A549 (cell line): ENCODE data around the gene PSD. TPM values are rescaled to one million over a fixed set of nuclear protein-coding genes. Genes with fewer than 3 reads are reported as not detected.

Source experiments
- ATAC-seq, 2 experiments: fragments of 200-7000 bp in 1 of 2; fragments of >200 bp in 1 of 2; cut with Nextera tagmentation in 1 of 2; cut with Tn5 transposase in 1 of 2; 3 replicates each; pipeline versions ENCODE4 v1.8.0 to v1.9.1; 2018 to 2020; ENCODE audit warnings: mild to moderate bottlenecking in 1 of 2, moderate library complexity in 1 of 2
- CTCF ChIA-PET: fragments of 300-600 bp; sonication (Branson Sonifier 250); formaldehyde crosslinking; extraction: SDS; loops from one replicate; lab custom pipeline; 2021; ENCODE audit warnings: antibody characterized with exemption, inconsistent platforms; lab: Yijun Ruan, JAX
- POLR2A ChIA-PET: fragments of 350-600 bp; formaldehyde crosslinking; extraction: SDS; loops from one replicate; lab custom pipeline; 2021; ENCODE audit warnings: antibody characterized with exemption, inconsistent platforms; lab: Yijun Ruan, JAX
- DNase-seq, 2 experiments: peaks; one replicate each; pipeline versions ENCODE4 v3.0.0 to v3.0.0-alpha.2; 2011 to 2016; ENCODE audit warnings: low read depth in 1 of 2, low spot score in 1 of 2
- FAIRE-seq: peaks from 2 replicates; lab custom pipeline; 2011; peaks lifted over from hg19 to GRCh38; lab: Jason Lieb, UNC
- H3K27ac ChIP-seq, 2 experiments: fragments of >200 bp; sonication (Bioruptor Twin); formaldehyde crosslinking; 3 replicates each; pipeline ENCODE4 v1.5.1; 2016 to 2017
- H3K4me1 ChIP-seq: fragments of >200 bp; sonication (Bioruptor Twin); formaldehyde crosslinking; 3 replicates; pipeline ENCODE4 v1.6.1; 2016
- H3K4me2 ChIP-seq: fragments of >200 bp; sonication (Bioruptor Twin); formaldehyde crosslinking; 3 replicates; pipeline ENCODE4 v1.6.1; 2016
- H3K4me3 ChIP-seq: fragments of >200 bp; sonication (Bioruptor Twin); formaldehyde crosslinking; 3 replicates; pipeline ENCODE4 v1.5.1; 2016
- H3K9me3 ChIP-seq: fragments of >200 bp; sonication (Bioruptor Twin); formaldehyde crosslinking; 3 replicates; pipeline ENCODE4 v1.6.1; 2016
- EHF ChIP-seq: fragments of 250-450 bp; sonication (Bioruptor Pico); IDR thresholded peaks from 2 replicates; pipeline ENCODE4 v1.5.0; 2020; ENCODE audit warnings: mild to moderate bottlenecking
- EHMT2 ChIP-seq: fragments of 200-600 bp; sonication (generic); IDR thresholded peaks from 2 replicates; pipeline ENCODE4 v1.6.1; 2016; ENCODE audit warnings: antibody characterized with exemption, low read depth, mild to moderate bottlenecking, moderate library complexity
- ESRRA ChIP-seq: fragments of 150-350 bp; IDR thresholded peaks from 2 replicates; pipeline ENCODE4 v1.6.1; 2014; ENCODE audit warnings: mild to moderate bottlenecking, low read length, borderline replicate concordance
- FOSL2 ChIP-seq, 2 experiments: fragments of 450-650 bp in 1 of 2; fragments of >200 bp in 1 of 2; sonication (Bioruptor Twin) in 1 of 2; formaldehyde crosslinking; IDR thresholded peaks; 2 replicates each; pipeline versions ENCODE4 v1.5.0 to v1.6.1; 2016 to 2020; ENCODE audit warnings: mild to moderate bottlenecking in 1 of 2, moderate library complexity in 1 of 2
- HDAC2 ChIP-seq: fragments of 200-600 bp; sonication (generic); IDR thresholded peaks from 2 replicates; pipeline ENCODE4 v1.6.1; 2016
- HOXA7 ChIP-seq: fragments of 250-450 bp; sonication (Bioruptor Pico); IDR thresholded peaks from 2 replicates; pipeline ENCODE4 v1.5.0; 2020; ENCODE audit warnings: mild to moderate bottlenecking, moderate library complexity
- HOXB5 ChIP-seq: fragments of 250-450 bp; sonication (Bioruptor Pico); IDR thresholded peaks from 2 replicates; pipeline ENCODE4 v1.5.0; 2020; ENCODE audit warnings: mild to moderate bottlenecking, moderate library complexity
- JUN ChIP-seq, 2 experiments: fragments of >200 bp; sonication (Bioruptor Twin); formaldehyde crosslinking; IDR thresholded peaks; 2 replicates in 1 of 2; 3 replicates in 1 of 2; pipeline ENCODE4 v1.6.1; 2016 to 2017
- MAFK ChIP-seq: fragments of 450-650 bp; IDR thresholded peaks from 2 replicates; pipeline ENCODE4 v1.6.1; 2014; ENCODE audit not compliant: partially characterized antibody
- MAZ ChIP-seq: fragments of 150-350 bp; IDR thresholded peaks from 2 replicates; pipeline ENCODE4 v1.6.1; 2014; ENCODE audit warnings: antibody characterized with exemption, low read depth, low read length, borderline replicate concordance
- MYC ChIP-seq: IDR thresholded peaks from 2 replicates; pipeline ENCODE4 v1.6.1; 2012; ENCODE audit warnings: mild to moderate bottlenecking, inconsistent platforms, low read length, improper control_type of control experiment, borderline replicate concordance
- NPAS2 ChIP-seq: fragments of 250-450 bp; sonication (Bioruptor Pico); IDR thresholded peaks from 2 replicates; pipeline ENCODE4 v1.8.0; 2022; ENCODE audit warnings: mild to moderate bottlenecking, moderate library complexity, borderline replicate concordance
- NR3C1 ChIP-seq: fragments of >200 bp; sonication (Bioruptor Twin); formaldehyde crosslinking; IDR thresholded peaks from 3 replicates; pipeline ENCODE4 v1.6.1; 2017
- PHF8 ChIP-seq: fragments of 200-600 bp; sonication (generic); IDR thresholded peaks from 2 replicates; pipeline ENCODE4 v1.6.1; 2016; ENCODE audit warnings: low read depth, mild to moderate bottlenecking, antibody characterized with exemption, moderate library complexity, borderline replicate concordance
- POLR2A ChIP-seq: IDR thresholded peaks from 2 replicates; pipeline ENCODE4 v1.6.1; 2012; ENCODE audit warnings: mild to moderate bottlenecking, low read length
- POLR2AphosphoS2 ChIP-seq: conservative IDR thresholded peaks from 2 replicates; pipeline ENCODE4 v1.6.1; 2012; ENCODE audit warnings: low read length, improper control_type of control experiment, inconsistent platforms
- RFX5 ChIP-seq: fragments of 450-650 bp; IDR thresholded peaks from 2 replicates; pipeline ENCODE4 v1.7.1; 2014; ENCODE audit warnings: antibody characterized with exemption, mild to moderate bottlenecking, moderate library complexity
- TFCP2L1 ChIP-seq: fragments of 250-450 bp; sonication (Bioruptor Pico); IDR thresholded peaks from 2 replicates; pipeline ENCODE4 v1.5.0; 2021; ENCODE audit warnings: mild to moderate bottlenecking
- ZFP36 ChIP-seq: fragments of 450-650 bp; IDR thresholded peaks from 2 replicates; pipeline ENCODE4 v1.6.1; 2014; ENCODE audit warnings: borderline replicate concordance; ENCODE audit not compliant: partially characterized antibody
- WGBS: methylation state at CpG from one replicate; pipeline ENCODE4 v1.1.6; 2017; ENCODE audit errors: missing lambda C conversion rate; 5-methylcytosine and 5-hydroxymethylcytosine counted together
- polyA plus RNA-seq, 4 experiments: library from polyadenylated mRNA; depleted of rRNA in 3 of 4; stranded (reverse); fragments of >200 nt; fragmentation: RNase III in 1 of 4; extraction: RNeasy Plus Mini Kit Qiagen cat#74134 plus additional on column Dnase treatment in 1 of 4; gene quantifications; 2 replicates in 3 of 4; 3 replicates in 1 of 4; pipeline ENCODE4 v1.2.3, GENCODE V29; 2011 to 2017
- TF ChIP-seq, protein P1 (sequence below): fragments of >200 bp; sonication (Bioruptor Twin); formaldehyde crosslinking; IDR thresholded peaks from 2 replicates; pipeline ENCODE4 v1.6.1; 2016
- TF ChIP-seq, protein P2 (sequence below): fragments of >200 bp; sonication (Bioruptor Twin); formaldehyde crosslinking; IDR thresholded peaks from 3 replicates; pipeline ENCODE4 v1.5.1; 2016
- TF ChIP-seq, protein P3 (sequence below): fragments of 200-600 bp; sonication (generic); IDR thresholded peaks from 2 replicates; pipeline ENCODE4 v1.6.1; 2016; ENCODE audit warnings: antibody characterized with exemption, mild to moderate bottlenecking, moderate library complexity

The PSD gene
- polyA plus RNA-seq, 2 of the 4 experiments (the other 2 are of a cell fraction), result 0.14 to 0.75 TPM

DNA sequence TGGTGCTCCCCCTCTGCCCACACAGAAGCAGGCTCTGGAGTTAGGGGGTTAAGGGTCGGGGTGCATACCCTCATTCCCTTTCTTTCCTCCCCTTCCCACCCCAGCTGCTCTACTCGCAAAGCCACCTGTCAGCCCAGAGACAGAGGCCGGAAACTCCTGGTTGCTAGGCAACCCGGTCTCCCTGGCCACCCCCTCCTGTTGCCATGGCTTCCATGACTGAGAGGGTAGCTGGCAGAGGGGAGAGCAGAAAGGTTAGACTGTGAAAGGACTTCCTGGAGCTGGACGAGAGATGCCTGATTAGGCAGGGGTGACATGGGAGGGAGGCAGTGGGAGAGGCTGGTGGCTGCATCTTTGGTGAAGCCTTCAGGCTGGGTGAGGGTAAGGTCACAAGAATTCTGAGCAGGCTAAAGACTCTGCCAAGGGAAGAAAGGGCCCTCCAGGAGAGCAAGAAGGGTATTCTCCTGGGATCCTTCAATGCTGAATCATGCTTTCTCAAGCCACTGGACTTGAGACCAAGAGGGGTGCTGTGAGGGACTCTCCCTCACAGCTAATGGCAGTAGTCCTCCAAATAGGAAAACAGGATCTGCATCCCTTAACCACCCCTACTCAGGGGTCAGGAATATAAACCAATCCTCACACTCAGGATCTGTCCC is 5.4 kb downstream of the PSD start:
- no peak for FAIRE-seq
- Histone ChIP-seq H3K27ac (no peak overlapping the region), H3K4me1 (peaks cover 3% of the 10 kb centered on the region; the same call in 1 of the 3 replicates), H3K4me2 (no peak overlapping the region), H3K4me3 (no peak overlapping the region), H3K9me3 (no peaks in the 10 kb centered on the region)
- ChIA-PET POLR2A (no interaction called here), CTCF (interaction anchor here (1.0 to 7.7 kb wide), 7 partner anchors 9 to 185 kb away, joined by 3 to 90 read pairs (median 29); partner anchors contain the start of genes FBXL15 and NFKB2)
- TF ChIP-seq HOXB5, result no peak
- no peak for TF ChIP-seq EHF (CRISPR knock-in tag)
- TF ChIP-seq JUN (IDR thresholded peaks at IDR 0.05), result no peak
- TF ChIP-seq MYC, result no peak
- no peak for TF ChIP-seq POLR2AphosphoS2
- peak in 1 of 2 experiments; percentile 31 for DNase-seq
- no peak for ATAC-seq
- WGBS, result 31% methylated on average over 5 of the region's 5 CpGs

- 69% methylated on average over 6 of the region's 10 CpGs for WGBS
- DNase-seq (no peak), FAIRE-seq (no peak), ATAC-seq (no peak)
- ChIA-PET POLR2A (interaction anchor here (1.1 kb wide), 1 partner anchor 14 kb away, joined by 3 read pairs; no protein-coding TSS in a partner anchor), CTCF (interaction anchor here (1.0 to 7.7 kb wide), 8 partner anchors 8 to 243 kb away, joined by 3 to 90 read pairs (median 25); partner anchors contain the start of genes FBXL15 and NFKB2)
- Histone ChIP-seq H3K4me2 (no peak overlapping the region), H3K9me3 (no peaks in the 10 kb centered on the region), H3K4me3 (no peak overlapping the region), H3K27ac (no peak overlapping the region), H3K4me1 (peaks cover 3% of the 10 kb centered on the region; the same call in 1 of the 3 replicates)
- TF ChIP-seq HDAC2, result no peak
- TF ChIP-seq TFCP2L1 (CRISPR knock-in tag), result no peak
- TF ChIP-seq, protein P1, sequence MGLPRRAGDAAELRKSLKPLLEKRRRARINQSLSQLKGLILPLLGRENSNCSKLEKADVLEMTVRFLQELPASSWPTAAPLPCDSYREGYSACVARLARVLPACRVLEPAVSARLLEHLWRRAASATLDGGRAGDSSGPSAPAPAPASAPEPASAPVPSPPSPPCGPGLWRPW, result no peak
- TF ChIP-seq, protein P2, sequence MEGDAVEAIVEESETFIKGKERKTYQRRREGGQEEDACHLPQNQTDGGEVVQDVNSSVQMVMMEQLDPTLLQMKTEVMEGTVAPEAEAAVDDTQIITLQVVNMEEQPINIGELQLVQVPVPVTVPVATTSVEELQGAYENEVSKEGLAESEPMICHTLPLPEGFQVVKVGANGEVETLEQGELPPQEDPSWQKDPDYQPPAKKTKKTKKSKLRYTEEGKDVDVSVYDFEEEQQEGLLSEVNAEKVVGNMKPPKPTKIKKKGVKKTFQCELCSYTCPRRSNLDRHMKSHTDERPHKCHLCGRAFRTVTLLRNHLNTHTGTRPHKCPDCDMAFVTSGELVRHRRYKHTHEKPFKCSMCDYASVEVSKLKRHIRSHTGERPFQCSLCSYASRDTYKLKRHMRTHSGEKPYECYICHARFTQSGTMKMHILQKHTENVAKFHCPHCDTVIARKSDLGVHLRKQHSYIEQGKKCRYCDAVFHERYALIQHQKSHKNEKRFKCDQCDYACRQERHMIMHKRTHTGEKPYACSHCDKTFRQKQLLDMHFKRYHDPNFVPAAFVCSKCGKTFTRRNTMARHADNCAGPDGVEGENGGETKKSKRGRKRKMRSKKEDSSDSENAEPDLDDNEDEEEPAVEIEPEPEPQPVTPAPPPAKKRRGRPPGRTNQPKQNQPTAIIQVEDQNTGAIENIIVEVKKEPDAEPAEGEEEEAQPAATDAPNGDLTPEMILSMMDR, result no peak
- TF ChIP-seq MAFK, result no peak
- TF ChIP-seq MAZ, result no peak
- no peak for TF ChIP-seq FOSL2 (IDR thresholded peaks at IDR 0.05)
- no peak for TF ChIP-seq FOSL2 (CRISPR knock-in tag; IDR thresholded peaks at IDR 0.05)
- TF ChIP-seq EHMT2, result no peak
- TF ChIP-seq, protein P3, sequence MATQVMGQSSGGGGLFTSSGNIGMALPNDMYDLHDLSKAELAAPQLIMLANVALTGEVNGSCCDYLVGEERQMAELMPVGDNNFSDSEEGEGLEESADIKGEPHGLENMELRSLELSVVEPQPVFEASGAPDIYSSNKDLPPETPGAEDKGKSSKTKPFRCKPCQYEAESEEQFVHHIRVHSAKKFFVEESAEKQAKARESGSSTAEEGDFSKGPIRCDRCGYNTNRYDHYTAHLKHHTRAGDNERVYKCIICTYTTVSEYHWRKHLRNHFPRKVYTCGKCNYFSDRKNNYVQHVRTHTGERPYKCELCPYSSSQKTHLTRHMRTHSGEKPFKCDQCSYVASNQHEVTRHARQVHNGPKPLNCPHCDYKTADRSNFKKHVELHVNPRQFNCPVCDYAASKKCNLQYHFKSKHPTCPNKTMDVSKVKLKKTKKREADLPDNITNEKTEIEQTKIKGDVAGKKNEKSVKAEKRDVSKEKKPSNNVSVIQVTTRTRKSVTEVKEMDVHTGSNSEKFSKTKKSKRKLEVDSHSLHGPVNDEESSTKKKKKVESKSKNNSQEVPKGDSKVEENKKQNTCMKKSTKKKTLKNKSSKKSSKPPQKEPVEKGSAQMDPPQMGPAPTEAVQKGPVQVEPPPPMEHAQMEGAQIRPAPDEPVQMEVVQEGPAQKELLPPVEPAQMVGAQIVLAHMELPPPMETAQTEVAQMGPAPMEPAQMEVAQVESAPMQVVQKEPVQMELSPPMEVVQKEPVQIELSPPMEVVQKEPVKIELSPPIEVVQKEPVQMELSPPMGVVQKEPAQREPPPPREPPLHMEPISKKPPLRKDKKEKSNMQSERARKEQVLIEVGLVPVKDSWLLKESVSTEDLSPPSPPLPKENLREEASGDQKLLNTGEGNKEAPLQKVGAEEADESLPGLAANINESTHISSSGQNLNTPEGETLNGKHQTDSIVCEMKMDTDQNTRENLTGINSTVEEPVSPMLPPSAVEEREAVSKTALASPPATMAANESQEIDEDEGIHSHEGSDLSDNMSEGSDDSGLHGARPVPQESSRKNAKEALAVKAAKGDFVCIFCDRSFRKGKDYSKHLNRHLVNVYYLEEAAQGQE, result no peak
- no peak for TF ChIP-seq ESRRA
- TF ChIP-seq RFX5, result no peak
- TF ChIP-seq NPAS2 (CRISPR knock-in tag), result no peak
- TF ChIP-seq NR3C1, result no peak
- TF ChIP-seq ZFP36, result no peak
- TF ChIP-seq POLR2A, result no peak
- no peak for TF ChIP-seq POLR2AphosphoS2
- no peak for TF ChIP-seq JUN (IDR thresholded peaks at IDR 0.05)
- no peak for TF ChIP-seq HOXA7 (CRISPR knock-in tag)
- TF ChIP-seq PHF8, result no peak
These were observed 6.3 kb downstream of the PSD start for GRCh38 chr10:102412293-102412692.
